A673 (cell line): ENCODE results near the gene ASPSCR1.

Experiments used
- CTCF ChIP-seq: fragments of 300-800, 200-600 bp; sonication (generic); conservative IDR thresholded peaks from 2 replicates; pipeline ENCODE4 v1.5.1; 2017; ENCODE audit warnings: low read depth, mild to moderate bottlenecking, antibody characterized with exemption, low read length, moderate library complexity, mixed read lengths
- EZH2 ChIP-seq: fragments of 200-600 bp; sonication (generic); IDR thresholded peaks from 2 replicates; pipeline ENCODE4 v1.6.1; 2017; ENCODE audit warnings: borderline replicate concordance, low read depth, mild to moderate bottlenecking, mixed read lengths, antibody characterized with exemption, low read length; ENCODE audit not compliant: poor library complexity, severe bottlenecking

- TF ChIP-seq CTCF (no peak), EZH2 (no peak)
Observed at GRCh38 chr17:81952792-81953228, 24.6 kb upstream of the ASPSCR1 start.
